GM19463 (cell line): ENCODE results near the gene UPK3BL2.
"Not testable (repeated sequence)": the region's sequence is repeated elsewhere in the genome, so short reads cannot be mapped to it uniquely, and the experiment has no call there.

Source experiments
- ATAC-seq: cut with Tn5 transposase; IDR thresholded peaks from one replicate; pipeline ENCODE4 v1.9.1; 2021; ENCODE audit warnings: mild to moderate bottlenecking, moderate library complexity; ENCODE audit not compliant: unreplicated experiment

UPK3BL2 gene

DNA sequence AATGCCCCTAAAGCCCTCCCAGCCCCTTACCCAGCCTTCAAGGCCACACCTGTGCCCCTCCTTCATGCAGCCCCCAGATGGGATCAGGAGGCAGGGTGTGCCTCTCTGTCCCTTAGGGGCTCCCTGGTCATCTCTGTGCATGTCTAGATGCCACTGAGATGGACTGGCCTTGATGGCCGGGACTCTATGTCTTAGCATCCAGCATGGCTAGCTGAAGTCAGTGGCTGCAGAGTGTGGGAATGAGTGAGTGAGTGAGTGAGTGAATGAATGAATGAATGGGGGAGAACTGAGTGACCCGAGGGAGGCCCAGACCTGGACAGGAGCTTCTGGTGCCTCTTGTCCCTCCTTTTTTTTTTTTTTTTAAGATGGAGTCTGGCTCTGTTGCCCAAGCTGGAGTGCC is 11.4 kb downstream of the UPK3BL2 start:
- ATAC-seq, result not testable (repeated sequence)

DNA sequence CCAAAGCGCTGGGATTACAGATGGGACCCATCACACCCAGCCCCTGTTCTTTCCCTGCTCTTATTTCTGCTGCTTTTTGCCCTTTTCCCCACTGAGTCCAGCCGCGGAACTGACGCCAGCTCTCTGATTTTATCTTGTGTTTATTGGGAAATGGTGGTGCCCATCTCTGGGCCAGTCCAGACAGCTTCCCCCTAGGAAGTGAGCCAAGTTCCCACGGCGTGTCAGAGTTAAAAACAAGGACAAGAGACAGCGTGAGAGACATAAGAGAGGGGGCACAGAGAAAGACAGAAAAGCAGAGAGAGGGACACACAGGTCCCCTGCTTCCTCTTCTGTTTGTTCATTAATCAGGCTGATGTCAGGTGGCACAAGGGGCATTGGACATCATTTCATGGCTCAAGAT is 11.9 kb downstream of the UPK3BL2 start:
- ATAC-seq, result not testable (repeated sequence)

DNA sequence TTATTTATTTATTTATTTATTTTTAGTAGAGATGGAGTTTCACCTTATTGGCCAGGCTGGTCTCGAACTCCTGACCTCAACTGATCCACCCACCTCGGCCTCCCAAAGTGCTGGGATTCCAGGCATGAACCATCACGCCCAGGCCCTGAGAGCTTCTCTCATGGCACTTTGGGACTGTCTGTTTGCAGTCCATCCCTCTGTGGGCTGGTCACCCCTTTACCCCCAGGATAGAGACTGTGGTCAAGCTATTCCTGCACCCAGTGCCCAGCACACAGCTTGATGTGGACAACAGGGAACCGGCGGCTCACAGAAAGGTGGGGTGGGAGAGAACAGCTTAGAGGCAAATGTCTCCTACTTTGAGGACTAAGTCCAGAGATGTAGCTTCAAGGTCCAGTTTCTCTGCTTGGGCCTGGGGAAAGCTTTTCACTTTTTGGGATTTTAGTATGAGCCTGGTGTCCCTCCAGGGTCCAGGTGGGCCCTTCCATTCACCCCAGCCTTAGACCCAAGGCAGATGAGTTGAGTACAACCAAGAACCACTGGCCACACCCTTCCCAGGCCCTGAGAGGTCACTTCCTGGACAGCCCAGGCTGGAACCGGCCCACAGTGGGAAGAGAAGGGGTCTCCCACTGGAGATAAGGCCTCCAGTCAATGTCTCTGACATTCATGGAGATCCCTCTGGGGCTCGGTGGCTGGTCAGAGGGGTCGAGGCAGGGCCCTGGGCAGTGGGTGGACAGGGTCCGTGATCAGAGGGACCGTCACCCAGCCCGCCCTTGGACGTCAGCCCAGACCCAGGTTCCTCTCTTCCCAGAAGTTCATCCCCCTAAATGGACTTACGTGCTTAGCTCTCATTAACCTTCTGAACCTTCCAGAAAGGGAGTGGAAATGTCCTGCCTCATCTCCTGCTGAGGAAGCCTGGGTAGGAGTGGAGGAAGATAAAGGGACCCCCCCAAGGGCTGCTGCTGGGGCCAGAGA is 15.4 kb downstream of the UPK3BL2 start:
- not testable (repeated sequence) for ATAC-seq

DNA sequence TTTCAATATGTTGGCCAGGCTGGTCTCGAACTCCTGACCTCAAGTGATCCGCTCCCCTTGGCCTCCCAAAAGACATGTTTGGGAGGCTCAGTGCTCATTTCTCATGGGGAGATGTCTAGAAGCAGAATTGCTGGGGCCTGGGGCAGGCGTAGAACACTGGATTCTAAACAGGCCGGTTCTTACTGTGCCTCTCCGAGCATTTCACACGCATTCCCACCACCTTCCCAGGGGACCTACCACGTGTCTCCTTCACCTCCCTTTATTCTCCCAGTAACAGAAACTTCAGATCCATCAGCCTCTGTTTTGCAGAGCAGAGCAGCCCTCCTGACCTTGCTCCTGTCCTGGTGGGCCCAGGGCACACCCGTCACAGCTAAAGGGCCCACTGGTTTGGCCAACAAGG is 16.3 kb downstream of the UPK3BL2 start:
- ATAC-seq, result not testable (repeated sequence)

DNA sequence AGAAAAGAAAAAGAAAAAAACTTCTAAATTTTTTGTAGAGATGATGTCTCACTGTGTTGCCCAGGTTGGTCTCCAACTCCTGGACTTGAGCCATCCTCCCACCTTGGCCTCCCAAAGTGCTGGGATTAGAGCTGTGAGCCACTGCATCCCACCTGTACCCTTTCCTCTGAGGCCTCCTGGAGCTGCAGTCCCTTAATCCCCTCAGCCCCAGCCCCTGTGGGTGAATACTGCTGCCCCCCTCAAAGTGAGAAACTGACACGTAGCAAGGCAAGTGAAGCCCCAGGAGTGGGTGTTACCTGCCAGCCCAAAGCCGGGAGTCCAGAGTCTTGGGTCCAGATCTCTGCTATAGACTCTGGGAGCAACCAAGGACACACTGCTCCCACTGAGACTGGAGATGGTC is 18.7 kb downstream of the UPK3BL2 start:
- not testable (repeated sequence) for ATAC-seq

DNA sequence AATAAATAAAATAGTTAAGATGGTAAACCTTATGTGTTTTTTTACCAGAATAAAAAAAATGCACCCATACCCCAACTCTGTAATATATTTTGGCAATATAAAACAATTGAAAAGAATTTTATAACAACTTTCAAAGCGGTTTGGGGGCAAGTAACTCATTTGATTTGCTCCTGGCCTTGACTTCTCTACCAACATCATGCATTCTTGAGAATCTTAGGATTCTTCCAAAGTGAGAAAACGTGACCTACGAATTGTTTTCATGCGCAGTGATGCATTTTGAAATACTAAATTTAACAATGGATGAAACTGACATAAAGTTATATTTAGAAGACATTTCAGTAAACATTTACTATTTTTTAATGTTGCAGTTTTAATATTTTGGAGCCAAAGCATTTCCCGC is 22.7 kb downstream of the UPK3BL2 start:
- not testable (repeated sequence) for ATAC-seq

DNA sequence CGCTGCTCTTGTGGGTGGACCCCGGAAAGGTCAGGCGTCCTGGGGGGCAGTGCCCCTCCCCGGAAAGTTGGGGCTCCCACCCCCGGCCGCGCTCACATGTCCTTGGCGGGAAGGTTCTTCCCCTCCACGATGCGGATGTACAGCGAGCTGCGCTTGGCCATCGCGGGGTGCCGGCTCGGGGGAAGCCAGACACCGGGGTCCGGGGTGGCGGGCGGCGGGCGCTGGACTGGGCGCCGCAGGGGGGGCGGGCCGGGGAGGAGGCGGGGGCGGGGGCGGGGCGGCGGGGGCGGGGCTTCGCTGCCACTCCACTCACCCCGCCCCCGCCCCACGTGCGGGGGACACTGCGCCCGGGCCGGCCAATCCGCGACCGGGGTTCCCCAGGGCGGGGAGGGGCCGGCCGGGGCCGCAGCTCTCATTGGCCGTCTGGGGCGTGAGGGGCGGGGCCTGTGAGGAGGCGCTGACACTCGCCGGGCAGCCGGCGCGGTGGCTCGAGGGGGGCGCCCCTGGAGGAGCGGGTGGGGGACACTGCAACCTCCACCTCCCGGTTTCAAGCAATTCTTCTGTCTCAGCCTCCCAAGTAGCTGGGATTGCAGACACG is 25.8 kb downstream of the UPK3BL2 start, which contains the start of gene RASA4B:
RASA4B (minus strand) TSS at position 228 of the 598 bp plus-strand sequence; CDS start at position 161, 67 bp downstream.
- ATAC-seq, result peak; percentile 76

DNA sequence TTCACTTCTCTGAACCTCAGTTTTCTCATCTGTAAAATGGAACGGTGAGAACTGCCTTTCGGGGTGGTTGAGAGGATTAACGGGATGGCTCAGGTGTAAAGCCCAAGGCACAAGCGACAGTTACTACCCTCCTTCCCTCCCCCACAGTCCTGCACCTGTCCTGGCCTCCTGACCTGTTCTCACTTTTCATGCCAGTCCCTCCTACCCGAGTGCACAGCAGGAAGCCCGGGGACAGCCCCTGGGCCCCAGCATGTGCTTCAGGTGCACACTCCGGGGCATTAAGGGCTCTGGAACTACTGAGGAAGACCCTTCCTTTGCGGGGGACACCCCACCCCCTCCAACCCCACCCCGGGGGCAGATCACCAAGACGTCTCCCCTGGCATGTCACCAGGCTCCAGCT is 26.5 kb downstream of the UPK3BL2 start:
- not testable (repeated sequence) for ATAC-seq

DNA sequence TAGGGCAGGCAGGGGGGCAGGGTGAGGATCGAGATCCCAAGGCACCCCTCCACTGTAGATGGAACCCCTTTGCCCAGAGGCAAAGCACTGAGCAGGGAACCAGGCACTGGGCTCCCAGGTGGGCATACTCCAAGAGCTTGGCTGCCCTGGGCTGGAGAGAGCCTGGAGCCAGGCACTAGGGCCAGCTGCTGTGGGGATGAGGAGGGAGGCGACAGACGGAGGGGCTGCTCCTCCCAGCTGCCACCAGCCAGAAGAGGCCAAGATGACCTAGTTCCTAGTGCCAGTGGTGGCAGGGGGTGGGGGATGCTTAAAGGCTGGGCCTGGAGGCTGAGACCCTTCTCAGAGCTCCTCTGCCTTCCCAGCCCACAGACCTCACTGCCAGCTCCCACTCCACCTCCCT is 27.6 kb downstream of the UPK3BL2 start:
- ATAC-seq, result not testable (repeated sequence)

DNA sequence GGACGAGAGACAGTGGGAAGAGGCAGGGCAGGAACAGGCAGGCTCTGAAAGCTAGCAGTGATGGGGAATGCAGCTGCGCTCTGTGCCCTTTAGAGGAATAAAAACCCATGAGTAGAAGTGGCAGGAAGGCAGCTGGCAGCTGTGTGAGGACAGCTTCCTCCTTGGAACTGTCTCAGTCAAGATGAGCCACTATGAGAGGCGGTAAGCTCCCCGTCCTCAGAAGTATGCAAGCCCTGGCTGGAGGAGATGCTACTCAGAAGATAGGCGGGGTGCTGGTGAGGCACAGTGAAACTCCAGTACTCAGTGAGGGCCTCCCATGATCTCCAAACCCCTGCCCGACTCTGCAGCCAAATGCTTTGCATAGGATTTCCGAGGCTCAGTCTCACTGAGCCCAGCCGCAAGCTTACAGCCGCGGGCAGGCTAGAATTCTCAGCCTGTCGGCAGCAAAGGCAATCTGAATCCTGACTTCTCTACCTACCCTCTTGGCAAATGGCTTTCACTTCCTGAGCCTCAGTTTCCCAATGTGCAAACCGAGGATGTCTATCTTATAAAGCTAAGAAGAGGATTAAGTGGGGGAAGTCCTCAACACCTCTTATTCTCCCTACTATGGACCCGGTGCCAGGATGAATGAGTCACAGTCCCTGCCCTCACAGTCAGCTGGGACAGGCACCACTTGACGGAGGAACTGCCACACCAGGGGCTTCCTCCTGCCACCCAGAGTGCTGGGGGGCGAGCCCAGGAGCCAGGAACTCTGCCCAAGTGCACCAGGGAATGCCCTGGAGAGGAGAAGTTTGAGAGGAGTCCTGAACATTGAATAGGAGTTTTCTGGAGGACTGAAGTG is 28.4 kb downstream of the UPK3BL2 start:
- peak; percentile 56 for ATAC-seq

DNA sequence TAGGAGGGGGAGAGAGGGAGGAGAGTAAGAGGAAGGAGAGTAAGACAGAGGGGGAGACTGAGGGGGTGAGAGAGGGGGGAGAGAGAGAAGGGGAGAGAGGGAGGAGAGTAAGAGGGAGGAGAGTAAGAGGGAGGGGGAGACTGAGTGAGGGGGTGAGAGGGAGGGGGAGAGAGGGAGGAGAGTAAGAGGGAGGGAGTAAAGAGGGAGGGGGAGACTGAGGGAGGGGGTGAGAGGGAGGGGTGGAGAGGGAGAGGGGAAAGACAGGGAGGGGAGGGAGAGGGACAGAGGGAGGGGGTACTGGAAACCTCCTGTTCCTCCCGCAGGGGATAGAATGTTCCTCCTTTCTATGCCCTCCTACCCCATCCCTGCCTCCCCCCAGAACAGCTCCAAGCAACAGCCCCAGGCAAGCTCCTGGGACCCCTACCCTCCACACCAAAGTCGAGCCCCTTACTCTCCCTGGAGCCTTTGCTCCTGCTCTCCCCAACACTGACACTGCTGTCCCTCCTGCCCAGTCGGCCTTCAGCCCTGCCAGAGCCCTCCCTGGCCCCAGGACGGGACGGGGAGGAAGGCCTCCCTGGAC is 30.8 kb downstream of the UPK3BL2 start:
- ATAC-seq, result not testable (repeated sequence)

DNA sequence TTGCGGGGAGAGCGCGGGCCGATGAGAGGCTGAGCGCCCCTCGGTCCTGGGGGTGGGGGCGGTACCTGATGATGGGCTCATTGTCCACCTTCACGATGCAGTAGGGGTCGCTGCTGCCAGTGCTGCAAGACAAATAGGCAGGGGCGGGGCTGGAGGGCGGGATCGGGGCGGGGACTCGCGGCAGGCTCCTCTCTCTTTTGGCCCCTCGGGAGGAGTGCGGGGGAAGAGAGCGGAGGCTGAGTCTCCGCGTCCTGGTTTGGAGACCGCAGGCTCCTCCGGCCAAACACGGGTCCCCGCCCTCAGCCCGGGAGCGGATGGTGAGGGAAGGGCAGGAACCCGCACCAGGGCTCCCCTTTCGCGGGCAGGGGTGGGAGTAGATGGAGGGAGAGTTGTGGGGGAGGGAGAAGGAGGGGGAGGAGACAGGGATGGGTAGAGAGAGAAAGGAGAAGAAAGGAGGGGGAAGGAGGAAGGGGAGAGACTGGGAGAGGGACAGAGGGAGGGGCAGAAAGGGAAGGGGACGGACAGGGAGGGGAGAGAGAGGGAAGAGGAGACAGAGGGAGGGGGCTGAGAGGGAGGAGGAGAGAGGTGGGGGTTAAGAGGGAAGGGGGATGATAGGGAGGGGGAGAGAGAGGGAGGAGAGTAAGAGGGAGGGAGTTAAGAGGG is 31.5 kb downstream of the UPK3BL2 start:
- peak; percentile 48 for ATAC-seq

DNA sequence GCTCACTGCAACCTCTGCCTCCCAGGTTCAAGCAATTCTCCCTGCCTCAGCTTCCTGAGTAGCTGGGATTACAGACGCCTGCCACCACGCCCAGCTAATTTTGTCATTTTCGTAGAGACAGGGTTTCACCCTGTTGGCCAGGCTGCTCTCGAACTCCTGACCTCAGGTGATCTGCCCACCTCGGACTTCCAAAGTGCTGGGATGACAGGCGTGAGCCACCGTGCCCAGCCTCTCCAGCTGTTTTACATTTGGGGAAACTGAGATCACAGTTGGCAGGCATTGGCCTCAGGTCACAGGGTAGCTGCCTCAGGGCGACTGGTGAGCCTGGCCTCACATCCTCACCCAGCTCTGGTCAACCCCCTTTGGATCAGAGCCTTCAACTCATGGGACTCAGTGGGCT is 32.9 kb downstream of the UPK3BL2 start:
- not testable (repeated sequence) for ATAC-seq

DNA sequence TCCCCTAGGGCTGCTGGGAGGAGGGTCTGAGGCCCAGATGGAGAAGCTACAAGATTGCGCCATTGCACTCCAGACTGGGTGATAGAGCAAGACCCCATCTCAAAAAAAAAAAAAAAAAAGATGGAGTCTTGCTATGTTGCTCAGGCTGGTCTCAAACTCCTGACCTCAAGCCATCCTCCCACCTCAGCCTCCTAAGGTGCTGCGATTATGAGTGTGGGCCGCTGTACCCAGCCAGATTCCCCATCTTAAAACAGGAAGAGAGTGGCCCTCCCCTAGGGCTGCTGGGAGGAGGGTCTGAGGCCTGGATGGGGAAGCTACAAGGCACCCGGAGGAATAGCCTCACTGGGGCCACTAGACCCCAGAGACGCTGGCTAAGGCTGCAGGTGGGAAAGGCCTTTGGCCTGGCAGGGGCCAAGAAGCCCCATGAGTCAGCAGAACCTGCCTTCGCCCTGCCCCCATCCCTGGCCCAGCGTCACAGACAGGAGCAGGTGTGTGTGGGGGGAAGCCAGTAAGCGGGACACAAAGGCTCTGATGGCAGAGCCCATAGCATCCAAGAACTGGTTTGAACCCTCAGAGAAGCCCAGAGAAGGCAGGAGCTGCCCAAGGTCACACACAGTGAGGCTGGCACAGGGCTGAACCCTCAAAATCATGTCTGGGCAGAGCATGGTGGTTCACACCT is 35.9 kb downstream of the UPK3BL2 start:
- ATAC-seq, result not testable (repeated sequence)

DNA sequence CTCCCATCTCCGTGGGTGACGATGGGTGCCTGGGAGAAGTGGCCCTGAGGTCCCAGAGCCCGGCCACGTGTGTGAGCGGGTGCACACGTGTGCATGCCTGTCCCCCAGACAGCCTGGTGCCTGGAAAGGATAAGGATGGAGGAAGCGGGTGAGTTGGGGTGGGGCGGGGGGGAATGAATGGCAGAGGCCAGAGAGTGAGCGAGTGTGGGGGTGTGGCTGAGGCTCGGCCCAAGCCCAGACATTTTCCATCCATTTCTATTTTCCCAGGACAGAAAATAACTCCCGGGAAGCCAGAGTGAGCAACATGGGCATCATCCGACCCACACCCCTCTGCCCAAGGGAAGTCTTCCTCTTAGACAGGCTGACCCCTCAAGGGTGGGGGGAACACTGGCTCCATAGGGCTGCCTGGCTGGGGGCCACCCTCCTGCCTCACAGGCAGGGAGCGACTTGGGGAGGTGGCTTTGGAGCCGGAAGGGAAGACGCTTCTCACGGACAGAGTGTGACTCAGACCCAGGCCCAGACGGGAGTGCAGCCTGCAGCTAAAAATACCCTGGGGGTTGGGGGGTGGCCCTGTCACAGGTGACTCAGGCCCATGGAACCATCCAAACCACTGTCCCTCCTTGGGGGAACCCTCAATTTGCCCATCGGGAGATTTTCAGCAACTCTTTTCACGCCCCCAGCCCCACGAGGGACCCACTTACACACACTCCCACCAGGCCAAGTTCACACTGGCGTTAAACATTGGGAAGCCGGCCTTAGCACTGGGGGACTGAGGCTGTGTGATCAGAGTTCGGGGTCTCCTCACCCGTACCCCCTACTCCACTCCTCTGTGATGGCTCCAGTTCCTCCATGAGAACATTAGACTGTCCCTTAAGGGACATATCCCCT is 38.0 kb downstream of the UPK3BL2 start:
- not testable (repeated sequence) for ATAC-seq

DNA sequence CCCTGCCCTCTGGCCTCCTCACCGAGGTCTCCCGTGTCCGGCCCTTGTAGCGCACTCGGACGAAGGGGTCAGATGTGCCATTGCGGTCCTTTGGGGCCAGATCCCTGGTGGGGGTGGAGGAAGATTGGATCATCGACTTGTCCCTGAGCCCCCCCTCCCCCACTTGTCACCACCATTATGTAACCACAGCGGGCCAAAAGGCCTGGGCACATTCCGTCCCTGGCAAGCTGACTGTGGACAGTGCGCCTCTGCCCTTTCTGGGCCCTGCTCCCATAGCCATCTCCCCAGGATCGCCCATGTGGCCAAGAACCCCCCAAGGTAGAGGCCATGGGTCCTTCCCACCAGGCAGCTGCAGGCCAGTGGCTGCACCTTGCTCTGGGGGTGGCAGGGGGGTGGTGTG is 40.4 kb downstream of the UPK3BL2 start:
- not testable (repeated sequence) for ATAC-seq

DNA sequence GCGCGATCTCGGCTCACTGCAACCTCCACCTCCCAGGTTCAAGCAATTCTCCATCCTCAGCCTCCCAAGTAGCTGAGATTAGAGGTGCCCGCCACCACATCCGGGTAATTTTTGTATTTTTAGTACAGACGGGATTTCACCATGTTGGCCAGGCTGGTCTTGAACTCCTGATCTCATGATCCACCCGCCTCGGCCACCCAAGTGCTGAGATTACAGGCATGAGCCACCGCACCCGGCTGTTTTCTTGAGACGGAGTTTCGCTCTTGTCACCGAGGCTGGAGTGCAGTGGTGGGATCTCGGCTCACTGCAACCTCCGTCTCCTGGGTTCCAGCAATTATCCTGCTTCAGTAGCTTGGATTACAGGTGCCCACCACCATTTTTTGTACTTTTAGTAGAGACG is 45.2 kb downstream of the UPK3BL2 start:
- ATAC-seq, result not testable (repeated sequence)

DNA sequence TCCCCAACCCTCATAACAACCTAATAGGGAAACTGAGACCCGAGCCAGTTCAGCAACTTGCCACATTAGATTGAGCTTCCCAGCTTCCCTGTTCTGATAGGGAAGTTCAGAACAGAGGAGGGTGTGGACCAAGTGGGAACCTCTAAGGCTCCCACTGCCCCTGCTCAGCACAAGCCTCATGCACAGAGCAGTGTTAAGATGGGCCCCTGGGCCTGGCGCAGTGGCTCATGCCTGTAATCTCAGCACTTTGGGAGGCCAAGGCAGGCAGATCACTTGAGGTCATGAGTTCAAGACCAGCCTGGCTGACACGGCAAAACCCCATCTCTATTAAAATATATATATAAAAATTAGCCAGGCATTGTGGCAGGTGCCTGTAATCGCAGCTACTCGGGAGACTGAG is 46.2 kb downstream of the UPK3BL2 start:
- not testable (repeated sequence) for ATAC-seq
